Heart left ventricle (tissue), 13 donors: ENCODE measurements around the gene PARN.

Experiments used
- CTCF ChIP-seq, 12 donors: fragments of 200-600 bp; sonication (generic) in 4 of 12; IDR thresholded peaks; one replicate each; pipeline versions ENCODE4 v1.5.0 to v1.8.0; 2018 to 2022; ENCODE audit warnings: antibody characterized with exemption in 12 of 12, mild to moderate bottlenecking in 5 of 12
- POLR2A ChIP-seq, 2 donors: fragments of 450-650 bp; IDR thresholded peaks; one replicate each; pipeline ENCODE4 v1.6.1; 2017; ENCODE audit warnings: antibody characterized with exemption in 2 of 2, mild to moderate bottlenecking in 2 of 2, moderate library complexity in 2 of 2
- donor health status: ischemic (EF 13 %, LVEDD 7.1; RV severe dilation, severe dysfunction).
- donor health status: DM: no; HTN: yes; CAD: no.
- donor health status: DM: no; HTN: no; CAD: no.
- donor health status: ischemic (EF 25% LVEDD 6.9; RV normal size, moderate dysfunction).
- donor health status: ischemic (EF 25% LVEDD 5.7; RV mildly dilated, moderate dysfunction).
- donor health status: ischemic (EF 35%, LVEDD 5.7; RV mildly dilated, moderate dysfunction).
- donor health status: nonischemic (EF 11% LVEDD 7.7; RV severe dilation, severe dysfunction).
- donor health status: DM: yes; HTN: yes; CAD: no.
- donor health status: PGD.
- donor health status: ischemic (EF 29% LVEDD 5.4; RV normal size, mild dysfunction).
- donor health status: nonischemic (EF 23%, LVEDD 6.1; RV moderate dilation, normal function).

- TF ChIP-seq CTCF (IDR thresholded peaks at IDR 0.05) (no peak), POLR2A (IDR thresholded peaks at IDR 0.05) (no peak)
Measured at GRCh38 chr16:14635395-14636165, 5.5 kb upstream of the PARN start.
